ENCODE data around the gene PCBD2. TPM values are rescaled to one million over a fixed set of nuclear protein-coding genes. Genes with fewer than 3 reads are reported as not detected.
A peak's percentile ranks its signal among the peaks of the same experiment; 100 is the strongest.
"Not testable (repeated sequence)": the region's sequence is repeated elsewhere in the genome, so short reads cannot be mapped to it uniquely, and the experiment has no call there.

PCBD2 gene
- 8.5 and 9.3 TPM in 2 replicates for total RNA-seq (2014; rRNA removed; shearing (Covaris generic))

GRCh38 chr5:134904610-134905245 is at the start of gene PCBD2:
TSS of gene PCBD2 (plus strand) at chr5:134905131. CDS start at chr5:134905140, 9 bp downstream.
- Histone ChIP-seq H3K27me3 (no peaks in the 10 kb centered on the region), H3K9me3 (replicated peaks) (no peaks in the 10 kb centered on the region), H3K36me3 (0 out of 2 replicates have a peak, but pooled peaks cover 2% of the 10 kb centered on the region), H3K4me3 (peak within 1 kb of the TSS; percentile 76), H3K4me1 (no peaks in the 10 kb centered on the region), H3K27ac (peak within 1 kb of the TSS; percentile 85)
- peak; percentile 94 to 95 for DNase-seq

DNA sequence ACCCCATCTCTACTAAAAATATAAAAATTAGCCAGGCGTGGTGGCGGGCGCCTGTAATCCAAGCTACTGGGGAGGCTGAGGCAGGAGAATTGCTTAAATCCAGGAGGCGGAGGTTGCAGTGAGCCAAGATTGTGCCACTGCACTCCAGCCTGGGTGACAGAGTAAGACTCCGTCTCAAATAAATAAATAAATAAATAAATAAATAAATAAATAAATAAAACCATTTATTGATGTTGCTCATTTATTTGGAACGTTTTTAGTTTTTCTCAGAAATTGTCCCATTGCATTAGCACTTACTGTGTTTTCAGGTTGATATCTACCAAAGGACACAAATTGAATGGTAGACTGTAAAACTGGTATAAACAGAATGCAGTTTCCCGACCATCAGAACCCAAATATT is 48.5 kb upstream of the PCBD2 start:
- not testable (repeated sequence) for DNase-seq; H3K4me1 ChIP-seq; H3K27me3 ChIP-seq; H3K9me3 ChIP-seq (replicated peaks); H3K27ac ChIP-seq; H3K4me3 ChIP-seq
- peaks cover 76% of the 10 kb centered on the region for H3K36me3 ChIP-seq

DNA sequence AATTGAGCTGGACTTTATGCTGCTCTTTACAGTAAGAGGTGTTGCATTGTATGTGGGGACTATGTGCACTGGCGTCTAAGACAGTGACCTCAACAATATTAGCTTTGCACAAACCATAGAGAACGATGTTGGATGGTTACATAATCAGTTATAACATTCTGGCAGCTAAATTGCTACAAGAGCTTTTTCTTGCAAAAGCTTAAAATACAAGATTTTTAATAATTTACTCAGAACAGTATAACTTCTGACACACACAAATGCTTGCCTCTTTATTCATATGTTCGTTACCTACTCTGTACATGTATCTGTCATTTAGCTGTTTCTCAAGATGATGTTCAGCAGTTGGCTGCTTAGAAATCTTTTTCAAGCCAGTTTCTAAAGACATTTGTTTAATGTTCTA is 47.5 kb upstream of the PCBD2 start:
- Histone ChIP-seq H3K4me3 (no peak overlapping the region), H3K27me3 (no peaks in the 10 kb centered on the region), H3K9me3 (replicated peaks) (no peaks in the 10 kb centered on the region), H3K27ac (no peak overlapping the region), H3K36me3 (peaks cover 68% of the 10 kb centered on the region), H3K4me1 (no peaks in the 10 kb centered on the region)
- DNase-seq = no peak

- Histone ChIP-seq H3K4me1 (no peaks in the 10 kb centered on the region), H3K36me3 (peaks cover 12% of the 10 kb centered on the region), H3K27me3 (no peaks in the 10 kb centered on the region), H3K4me3 (no peak overlapping the region), H3K9me3 (replicated peaks) (no peaks in the 10 kb centered on the region), H3K27ac (no peak overlapping the region)
- no peak for DNase-seq
Measured at GRCh38 chr5:134864707-134865106, 40.2 kb upstream of the PCBD2 start.

DNA sequence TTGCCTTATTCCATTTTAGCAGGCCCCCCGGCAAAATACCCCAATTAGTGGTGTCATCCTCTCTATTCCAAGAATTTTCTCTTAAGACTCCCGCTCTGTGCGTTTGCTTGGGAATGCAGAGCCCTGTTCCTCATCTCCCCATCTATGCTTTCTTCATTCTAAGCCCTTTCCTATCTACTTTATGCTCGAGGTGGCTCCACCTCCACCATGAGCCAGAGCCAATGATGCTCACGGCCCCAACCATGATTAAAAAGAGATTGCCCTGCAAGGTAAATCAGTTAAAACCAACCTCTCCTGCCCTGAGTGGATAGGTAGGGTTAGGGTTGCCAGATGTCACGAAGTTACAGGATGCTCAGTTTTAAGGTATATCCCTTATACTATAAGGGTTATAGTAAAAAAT is 31.4 kb upstream of the PCBD2 start:
- peak in 1 of 2 experiments; percentile 20 for DNase-seq
- Histone ChIP-seq H3K9me3 (replicated peaks) (no peaks in the 10 kb centered on the region), H3K36me3 (no peaks in the 10 kb centered on the region), H3K4me3 (peak overlapping the region; percentile 96), H3K27ac (peak overlapping the region; percentile 92), H3K27me3 (no peaks in the 10 kb centered on the region), H3K4me1 (0 out of 2 replicates have a peak, but pooled peaks cover 2% of the 10 kb centered on the region)

GRCh38 chr5:134873987-134874830 is 30.7 kb upstream of the PCBD2 start, which contains the start of gene TXNDC15:
TSS of gene TXNDC15 (plus strand) at chr5:134874371. CDS start at chr5:134874428, 57 bp downstream.
- DNase-seq = peak; percentile 87 to 91
- peak within 1 kb of the TSS; percentile 96 for H3K4me3 ChIP-seq
- 0 out of 2 replicates have a peak, but pooled peaks cover 2% of the 10 kb centered on the region for H3K4me1 ChIP-seq
- H3K27me3 ChIP-seq = no peaks in the 10 kb centered on the region
- H3K27ac ChIP-seq = peak within 1 kb of the TSS; percentile 92
- no peaks in the 10 kb centered on the region for H3K9me3 ChIP-seq (replicated peaks)
- H3K36me3 ChIP-seq = no peaks in the 10 kb centered on the region

GRCh38 chr5:134874831-134875655 is 29.9 kb upstream of the PCBD2 start:
- peak overlapping the region; percentile 96 for H3K4me3 ChIP-seq
- peak overlapping the region; percentile 92 for H3K27ac ChIP-seq
- peak; percentile 67 to 77 for DNase-seq
- H3K27me3 ChIP-seq = no peaks in the 10 kb centered on the region
- H3K9me3 ChIP-seq (replicated peaks) = no peaks in the 10 kb centered on the region
- no peaks in the 10 kb centered on the region for H3K36me3 ChIP-seq
- H3K4me1 ChIP-seq = 0 out of 2 replicates have a peak, but pooled peaks cover 2% of the 10 kb centered on the region

- H3K4me1 ChIP-seq = 0 out of 2 replicates have a peak, but pooled peaks cover 2% of the 10 kb centered on the region
- DNase-seq = no peak
- H3K27me3 ChIP-seq = no peaks in the 10 kb centered on the region
- no peak overlapping the region for H3K27ac ChIP-seq
- H3K9me3 ChIP-seq (replicated peaks) = no peaks in the 10 kb centered on the region
- peaks cover 3% of the 10 kb centered on the region; the same call in 1 of the 2 replicates for H3K36me3 ChIP-seq
- H3K4me3 ChIP-seq = no peak overlapping the region
Measured at GRCh38 chr5:134877159-134877558, 27.8 kb upstream of the PCBD2 start.

- Histone ChIP-seq H3K4me1 (0 out of 2 replicates have a peak, but pooled peaks cover 2% of the 10 kb centered on the region), H3K27me3 (no peaks in the 10 kb centered on the region), H3K36me3 (peaks cover 3% of the 10 kb centered on the region; the same call in 1 of the 2 replicates), H3K9me3 (replicated peaks) (no peaks in the 10 kb centered on the region), H3K4me3 (no peak overlapping the region), H3K27ac (no peak overlapping the region)
- no peak for DNase-seq
Measured at GRCh38 chr5:134878403-134878802, 26.5 kb upstream of the PCBD2 start.

GRCh38 chr5:134879456-134879855 is 25.5 kb upstream of the PCBD2 start:
- H3K4me3 ChIP-seq = no peak overlapping the region
- H3K4me1 ChIP-seq = no peaks in the 10 kb centered on the region
- H3K27ac ChIP-seq = no peak overlapping the region
- no peak for DNase-seq
- no peaks in the 10 kb centered on the region for H3K9me3 ChIP-seq (replicated peaks)
- H3K36me3 ChIP-seq = peaks cover 3% of the 10 kb centered on the region; the same call in 1 of the 2 replicates
- H3K27me3 ChIP-seq = no peaks in the 10 kb centered on the region

DNA sequence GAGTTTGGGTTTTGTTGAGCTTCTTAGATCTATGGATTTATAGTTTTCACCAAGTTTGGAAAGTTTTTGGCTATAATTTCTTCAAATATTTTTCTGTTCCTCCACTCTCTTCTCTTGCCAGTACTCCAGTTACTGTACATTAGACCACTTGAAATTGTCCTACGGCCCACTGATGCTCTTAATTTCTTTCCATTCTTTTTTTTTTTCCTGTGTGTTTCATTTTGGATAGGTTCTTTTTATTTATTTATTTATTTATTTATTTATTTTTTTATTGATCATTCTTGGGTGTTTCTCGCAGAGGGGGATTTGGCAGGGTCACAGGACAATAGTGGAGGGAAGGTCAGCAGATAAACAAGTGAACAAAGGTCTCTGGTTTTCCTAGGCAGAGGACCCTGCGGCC is 24.0 kb upstream of the PCBD2 start:
- not testable (repeated sequence) for H3K9me3 ChIP-seq (replicated peaks); H3K27ac ChIP-seq; H3K36me3 ChIP-seq; DNase-seq; H3K4me1 ChIP-seq; H3K27me3 ChIP-seq; H3K4me3 ChIP-seq

DNA sequence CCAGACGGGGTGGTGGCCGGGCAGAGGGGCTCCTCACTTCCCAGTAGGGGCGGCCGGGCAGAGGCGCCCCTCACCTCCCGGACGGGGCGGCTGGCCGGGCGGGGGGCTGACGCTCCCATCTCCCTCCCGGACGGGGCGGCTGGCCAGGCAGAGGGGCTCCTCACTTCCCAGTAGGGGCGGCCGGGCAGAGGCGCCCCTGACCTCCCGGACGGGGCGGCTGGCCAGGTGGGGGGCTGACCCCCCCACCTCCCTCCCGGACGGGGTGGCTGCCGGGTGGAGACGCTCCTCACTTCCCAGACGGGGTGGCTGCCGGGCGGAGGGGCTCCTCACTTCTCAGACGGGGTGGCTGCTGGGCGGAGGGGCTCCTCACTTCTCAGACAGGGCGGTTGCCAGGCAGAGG is 23.2 kb upstream of the PCBD2 start:
- not testable (repeated sequence) for DNase-seq; H3K27me3 ChIP-seq; H3K4me3 ChIP-seq; H3K4me1 ChIP-seq; H3K27ac ChIP-seq; H3K9me3 ChIP-seq (replicated peaks); H3K36me3 ChIP-seq

- H3K9me3 ChIP-seq (replicated peaks) = no peaks in the 10 kb centered on the region
- no peaks in the 10 kb centered on the region; the same call in 1 of the 2 replicates for H3K36me3 ChIP-seq
- H3K27ac ChIP-seq = no peak overlapping the region
- H3K4me1 ChIP-seq = no peaks in the 10 kb centered on the region
- no peaks in the 10 kb centered on the region for H3K27me3 ChIP-seq
- no peak overlapping the region for H3K4me3 ChIP-seq
- no peak for DNase-seq
Measured at GRCh38 chr5:134887593-134888159, 17.3 kb upstream of the PCBD2 start.

- Histone ChIP-seq H3K27me3 (no peaks in the 10 kb centered on the region), H3K4me3 (no peak overlapping the region), H3K9me3 (replicated peaks) (no peaks in the 10 kb centered on the region), H3K4me1 (no peaks in the 10 kb centered on the region), H3K36me3 (no peaks in the 10 kb centered on the region; the same call in 1 of the 2 replicates), H3K27ac (no peak overlapping the region)
- DNase-seq = no peak
Measured at GRCh38 chr5:134889335-134889734, 15.6 kb upstream of the PCBD2 start.
